ENCODE data around the gene DAAM1. TPM values are rescaled to one million over a fixed set of nuclear protein-coding genes. Genes with fewer than 3 reads are reported as not detected.

DAAM1 gene
- polyA plus RNA-seq, 1 donor = 67.7 TPM

GRCh38 chr14:59254146-59254910 lies 65.9 kb downstream of the DAAM1 start:
- DNase-seq = peak; percentile 69

GRCh38 chr14:59254911-59255545 lies 66.6 kb downstream of the DAAM1 start:
- DNase-seq = no peak

- DNase-seq = no peak
These were observed 67.9 kb downstream of the DAAM1 start for GRCh38 chr14:59256331-59256730.

GRCh38 chr14:59261334-59261733 lies 72.9 kb downstream of the DAAM1 start:
- no peak for DNase-seq

GRCh38 chr14:59262717-59263454 lies 74.4 kb downstream of the DAAM1 start:
- DNase-seq = no peak

GRCh38 chr14:59265808-59266207 lies 77.3 kb downstream of the DAAM1 start:
- DNase-seq = no peak

GRCh38 chr14:59267046-59267445 lies 78.6 kb downstream of the DAAM1 start:
- DNase-seq = no peak

- no peak for DNase-seq
These were observed 79.5 kb downstream of the DAAM1 start for GRCh38 chr14:59268011-59268410.

- no peak for DNase-seq
These were observed 80.4 kb downstream of the DAAM1 start for GRCh38 chr14:59268858-59269257.

GRCh38 chr14:59269466-59269865 lies 81.0 kb downstream of the DAAM1 start:
- DNase-seq = no peak

GRCh38 chr14:59271256-59271655 lies 82.8 kb downstream of the DAAM1 start:
- no peak for DNase-seq

- no peak for DNase-seq
These were observed 83.3 kb downstream of the DAAM1 start for GRCh38 chr14:59271734-59272133.

GRCh38 chr14:59272633-59273032 lies 84.2 kb downstream of the DAAM1 start:
- no peak for DNase-seq

GRCh38 chr14:59273737-59274136 lies 85.3 kb downstream of the DAAM1 start:
- no peak for DNase-seq

- DNase-seq = no peak
These were observed 86.5 kb downstream of the DAAM1 start for GRCh38 chr14:59274991-59275391.

- DNase-seq = no peak
These were observed 87.2 kb downstream of the DAAM1 start for GRCh38 chr14:59275668-59276067.

GRCh38 chr14:59276235-59276634 lies 87.8 kb downstream of the DAAM1 start:
- no peak for DNase-seq

GRCh38 chr14:59277659-59278058 lies 89.2 kb downstream of the DAAM1 start:
- no peak for DNase-seq

- DNase-seq = no peak
These were observed 89.6 kb downstream of the DAAM1 start for GRCh38 chr14:59278111-59278510.

- no peak for DNase-seq
These were observed 92.5 kb downstream of the DAAM1 start for GRCh38 chr14:59280961-59281360.

GRCh38 chr14:59281609-59282377 lies 93.3 kb downstream of the DAAM1 start:
- DNase-seq = no peak

- DNase-seq = no peak
These were observed 93.9 kb downstream of the DAAM1 start for GRCh38 chr14:59282378-59282765.
